ENCODE measurements around the gene AURKA.

DNA sequence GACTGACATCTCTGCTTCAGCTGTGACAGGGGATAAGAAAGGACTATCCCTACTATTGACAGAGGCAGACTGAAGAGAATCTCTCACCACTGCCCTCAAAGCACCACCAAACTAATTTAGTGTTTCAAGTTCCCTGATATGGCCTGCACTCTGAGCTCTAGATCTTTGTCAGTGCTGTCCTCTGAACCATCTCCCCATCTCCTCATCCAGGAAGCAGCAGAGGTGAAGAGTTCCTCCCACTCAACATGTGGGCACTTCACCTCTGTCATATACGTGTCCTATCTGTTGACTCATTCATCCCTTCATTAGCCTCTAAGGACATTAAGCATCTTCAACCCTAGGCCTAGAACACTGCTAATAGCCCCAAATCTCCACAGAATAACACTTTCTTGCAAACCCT, 19.2 kb downstream of the AURKA start:
- TF ChIP-seq POLR2A (IDR thresholded peaks at IDR 0.05) = no peak
- TF ChIP-seq, protein P1, sequence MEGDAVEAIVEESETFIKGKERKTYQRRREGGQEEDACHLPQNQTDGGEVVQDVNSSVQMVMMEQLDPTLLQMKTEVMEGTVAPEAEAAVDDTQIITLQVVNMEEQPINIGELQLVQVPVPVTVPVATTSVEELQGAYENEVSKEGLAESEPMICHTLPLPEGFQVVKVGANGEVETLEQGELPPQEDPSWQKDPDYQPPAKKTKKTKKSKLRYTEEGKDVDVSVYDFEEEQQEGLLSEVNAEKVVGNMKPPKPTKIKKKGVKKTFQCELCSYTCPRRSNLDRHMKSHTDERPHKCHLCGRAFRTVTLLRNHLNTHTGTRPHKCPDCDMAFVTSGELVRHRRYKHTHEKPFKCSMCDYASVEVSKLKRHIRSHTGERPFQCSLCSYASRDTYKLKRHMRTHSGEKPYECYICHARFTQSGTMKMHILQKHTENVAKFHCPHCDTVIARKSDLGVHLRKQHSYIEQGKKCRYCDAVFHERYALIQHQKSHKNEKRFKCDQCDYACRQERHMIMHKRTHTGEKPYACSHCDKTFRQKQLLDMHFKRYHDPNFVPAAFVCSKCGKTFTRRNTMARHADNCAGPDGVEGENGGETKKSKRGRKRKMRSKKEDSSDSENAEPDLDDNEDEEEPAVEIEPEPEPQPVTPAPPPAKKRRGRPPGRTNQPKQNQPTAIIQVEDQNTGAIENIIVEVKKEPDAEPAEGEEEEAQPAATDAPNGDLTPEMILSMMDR (IDR thresholded peaks at IDR 0.05) = no peak
